ENCODE measurements around the gene ACOT7. TPM values are rescaled to one million over a fixed set of nuclear protein-coding genes. Genes with fewer than 3 reads are reported as not detected.

Gene ACOT7
- total and polyA plus RNA-seq, 2 of the 13 experiments (the other 11 are each of a cell fraction or from before 2014, with no cell fraction given): 33.0 to 55.8 TPM

GRCh38 chr1:6245086-6245868, 148.3 kb downstream of the ACOT7 start (continued):
- TF ChIP-seq BRD4 (CRISPR knock-in tag; IDR thresholded peaks at IDR 0.05) (peak; percentile 33; the same call in 1 of the 2 replicates), ZNF557 (CRISPR knock-in tag; IDR thresholded peaks at IDR 0.05) (peak; percentile 99), UBTF (CRISPR knock-in tag; IDR thresholded peaks at IDR 0.05) (peak; percentile 97), ZNF788 (CRISPR knock-in tag; IDR thresholded peaks at IDR 0.05; ENCODE audit: borderline replicate concordance) (peak; percentile 87; the same call in 1 of the 2 replicates), ZNF205 (CRISPR knock-in tag; IDR thresholded peaks at IDR 0.05) (peak; percentile 98), HDAC2 (CRISPR knock-in tag; IDR thresholded peaks at IDR 0.05) (peak; percentile 88), SRSF1 (optimal IDR thresholded peaks at IDR 0.05; ENCODE audit: low read depth, low read length) (no peak), ZNF75D (CRISPR knock-in tag; IDR thresholded peaks at IDR 0.05; ENCODE audit: borderline replicate concordance) (peak; percentile 97; the same call in 1 of the 2 replicates), ZNF777 (CRISPR knock-in tag; IDR thresholded peaks at IDR 0.05) (peak; percentile 99), NR2C2 (CRISPR knock-in tag; IDR thresholded peaks at IDR 0.05; ENCODE audit: borderline replicate concordance) (peak; percentile 54), GZF1 (CRISPR knock-in tag; IDR thresholded peaks at IDR 0.05) (peak; percentile 92), SMAD3 (CRISPR knock-in tag; IDR thresholded peaks at IDR 0.05) (peak; percentile 98), FOXM1 (CRISPR knock-in tag; IDR thresholded peaks at IDR 0.05) (peak; percentile 94), ZNF230 (CRISPR knock-in tag; IDR thresholded peaks at IDR 0.05) (peak; percentile 99), ZEB1 (IDR thresholded peaks at IDR 0.05; ENCODE audit: insufficient replicate concordance, low read depth) (no peak), FLYWCH1 (CRISPR knock-in tag; IDR thresholded peaks at IDR 0.05) (peak; percentile 94; the same call in 1 of the 2 replicates), IKZF4 (CRISPR knock-in tag; IDR thresholded peaks at IDR 0.05; ENCODE audit: borderline replicate concordance, low read depth, not compliant biosample characterization) (peak; percentile 100), MEF2D (CRISPR knock-in tag; IDR thresholded peaks at IDR 0.05) (peak; percentile 87; the same call in 1 of the 2 replicates), TBP (CRISPR knock-in tag; IDR thresholded peaks at IDR 0.05) (no peak), CAMTA2 (CRISPR knock-in tag; IDR thresholded peaks at IDR 0.05; ENCODE audit: borderline replicate concordance) (peak; percentile 96; the same call in 1 of the 2 replicates)
- TF ChIP-seq, protein P1, sequence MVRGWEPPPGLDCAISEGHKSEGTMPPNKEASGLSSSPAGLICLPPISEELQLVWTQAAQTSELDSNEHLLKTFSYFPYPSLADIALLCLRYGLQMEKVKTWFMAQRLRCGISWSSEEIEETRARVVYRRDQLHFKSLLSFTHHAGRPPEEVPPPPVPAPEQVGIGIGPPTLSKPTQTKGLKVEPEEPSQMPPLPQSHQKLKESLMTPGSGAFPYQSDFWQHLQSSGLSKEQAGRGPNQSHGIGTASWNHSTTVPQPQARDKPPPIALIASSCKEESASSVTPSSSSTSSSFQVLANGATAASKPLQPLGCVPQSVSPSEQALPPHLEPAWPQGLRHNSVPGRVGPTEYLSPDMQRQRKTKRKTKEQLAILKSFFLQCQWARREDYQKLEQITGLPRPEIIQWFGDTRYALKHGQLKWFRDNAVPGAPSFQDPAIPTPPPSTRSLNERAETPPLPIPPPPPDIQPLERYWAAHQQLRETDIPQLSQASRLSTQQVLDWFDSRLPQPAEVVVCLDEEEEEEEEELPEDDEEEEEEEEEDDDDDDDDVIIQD (CRISPR knock-in tag; IDR thresholded peaks at IDR 0.05; ENCODE audit: low read depth): peak; percentile 65
- TF ChIP-seq, protein P2, sequence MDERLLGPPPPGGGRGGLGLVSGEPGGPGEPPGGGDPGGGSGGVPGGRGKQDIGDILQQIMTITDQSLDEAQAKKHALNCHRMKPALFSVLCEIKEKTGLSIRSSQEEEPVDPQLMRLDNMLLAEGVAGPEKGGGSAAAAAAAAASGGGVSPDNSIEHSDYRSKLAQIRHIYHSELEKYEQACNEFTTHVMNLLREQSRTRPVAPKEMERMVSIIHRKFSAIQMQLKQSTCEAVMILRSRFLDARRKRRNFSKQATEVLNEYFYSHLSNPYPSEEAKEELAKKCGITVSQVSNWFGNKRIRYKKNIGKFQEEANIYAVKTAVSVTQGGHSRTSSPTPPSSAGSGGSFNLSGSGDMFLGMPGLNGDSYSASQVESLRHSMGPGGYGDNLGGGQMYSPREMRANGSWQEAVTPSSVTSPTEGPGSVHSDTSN (CRISPR knock-in tag; IDR thresholded peaks at IDR 0.05): no peak
- TF ChIP-seq, protein P3, sequence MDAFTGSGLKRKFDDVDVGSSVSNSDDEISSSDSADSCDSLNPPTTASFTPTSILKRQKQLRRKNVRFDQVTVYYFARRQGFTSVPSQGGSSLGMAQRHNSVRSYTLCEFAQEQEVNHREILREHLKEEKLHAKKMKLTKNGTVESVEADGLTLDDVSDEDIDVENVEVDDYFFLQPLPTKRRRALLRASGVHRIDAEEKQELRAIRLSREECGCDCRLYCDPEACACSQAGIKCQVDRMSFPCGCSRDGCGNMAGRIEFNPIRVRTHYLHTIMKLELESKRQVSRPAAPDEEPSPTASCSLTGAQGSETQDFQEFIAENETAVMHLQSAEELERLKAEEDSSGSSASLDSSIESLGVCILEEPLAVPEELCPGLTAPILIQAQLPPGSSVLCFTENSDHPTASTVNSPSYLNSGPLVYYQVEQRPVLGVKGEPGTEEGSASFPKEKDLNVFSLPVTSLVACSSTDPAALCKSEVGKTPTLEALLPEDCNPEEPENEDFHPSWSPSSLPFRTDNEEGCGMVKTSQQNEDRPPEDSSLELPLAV (CRISPR knock-in tag; conservative IDR thresholded peaks at IDR 0.05; ENCODE audit: low read depth): peak; percentile 90; the same call in 1 of the 2 replicates

Measured in HepG2 (cell line).